ENCODE results near the gene SETBP1.

GRCh38 chr18:44918142-44918476 is 237.4 kb downstream of the SETBP1 start:
- TF ChIP-seq C11orf30 (IDR thresholded peaks at IDR 0.05; ENCODE audit: low read depth): no peak
- TF ChIP-seq ZNF830 (CRISPR knock-in tag; IDR thresholded peaks at IDR 0.05): no peak
